HG02588 (cell line): ENCODE data around the gene XPO6.

Experiments used
- ATAC-seq: cut with Tn5 transposase; IDR thresholded peaks from one replicate; pipeline ENCODE4 v1.9.1; 2021; ENCODE audit warnings: mild to moderate bottlenecking, moderate library complexity; ENCODE audit not compliant: unreplicated experiment

The XPO6 gene

GRCh38 chr16:28093385-28093725 lies 118.4 kb downstream of the XPO6 start:
- ATAC-seq: no peak

- ATAC-seq: no peak
These were observed 118.9 kb downstream of the XPO6 start for GRCh38 chr16:28092721-28093384.

GRCh38 chr16:28091656-28092055 lies 120.1 kb downstream of the XPO6 start:
- no peak for ATAC-seq

- no peak for ATAC-seq
These were observed 121.0 kb downstream of the XPO6 start for GRCh38 chr16:28090646-28091377.

GRCh38 chr16:28089992-28090365 lies 121.8 kb downstream of the XPO6 start:
- no peak for ATAC-seq

- ATAC-seq: no peak
These were observed 122.4 kb downstream of the XPO6 start for GRCh38 chr16:28089205-28089991.

GRCh38 chr16:28087675-28088300 lies 124.0 kb downstream of the XPO6 start:
- ATAC-seq: no peak

GRCh38 chr16:28087140-28087660 lies 124.6 kb downstream of the XPO6 start:
- no peak for ATAC-seq

- no peak for ATAC-seq
These were observed 125.3 kb downstream of the XPO6 start for GRCh38 chr16:28086186-28087139.

- ATAC-seq: no peak
These were observed 126.2 kb downstream of the XPO6 start for GRCh38 chr16:28085389-28086171.

GRCh38 chr16:28084209-28084608 lies 127.6 kb downstream of the XPO6 start:
- no peak for ATAC-seq

GRCh38 chr16:28082624-28083023 lies 129.1 kb downstream of the XPO6 start:
- no peak for ATAC-seq

GRCh38 chr16:28081391-28081968 lies 130.3 kb downstream of the XPO6 start:
- ATAC-seq: no peak

- no peak for ATAC-seq
These were observed 133.5 kb downstream of the XPO6 start for GRCh38 chr16:28078261-28078660.

GRCh38 chr16:28073836-28074235 lies 137.9 kb downstream of the XPO6 start:
- ATAC-seq: no peak

- no peak for ATAC-seq
These were observed 139.7 kb downstream of the XPO6 start for GRCh38 chr16:28072087-28072486.

GRCh38 chr16:28069971-28070794 lies 141.6 kb downstream of the XPO6 start:
- ATAC-seq: no peak

GRCh38 chr16:28068976-28069375 lies 142.8 kb downstream of the XPO6 start:
- ATAC-seq: no peak
